Vagina (tissue), 2 donors: ENCODE results near the gene TCN2.

Experiments used
- POLR2A ChIP-seq, 2 donors: fragments of 450-650 bp; IDR thresholded peaks; one replicate each; pipeline ENCODE4 v1.6.1; 2017; ENCODE audit warnings: antibody characterized with exemption in 2 of 2, mild to moderate bottlenecking in 2 of 2, moderate library complexity in 2 of 2
- POLR2AphosphoS5 ChIP-seq, 2 donors: sonication (generic); formaldehyde crosslinking; IDR thresholded peaks; one replicate each; pipeline ENCODE4 v1.9.0; 2017; ENCODE audit warnings: antibody characterized with exemption in 2 of 2, mild to moderate bottlenecking in 2 of 2, low read depth in 1 of 2; ENCODE audit not compliant: insufficient read depth in 1 of 2
- TF ChIP-seq, protein P1 (sequence below), 3 experiments: fragments of 450-650 bp in 2 of 3; fragments of 200-600 bp in 1 of 3; sonication (generic) in 1 of 3; IDR thresholded peaks; one replicate each; pipeline ENCODE4 v1.5.1; 2017 to 2019; ENCODE audit warnings: antibody characterized with exemption in 3 of 3, mild to moderate bottlenecking in 2 of 3, moderate library complexity in 2 of 3

DNA sequence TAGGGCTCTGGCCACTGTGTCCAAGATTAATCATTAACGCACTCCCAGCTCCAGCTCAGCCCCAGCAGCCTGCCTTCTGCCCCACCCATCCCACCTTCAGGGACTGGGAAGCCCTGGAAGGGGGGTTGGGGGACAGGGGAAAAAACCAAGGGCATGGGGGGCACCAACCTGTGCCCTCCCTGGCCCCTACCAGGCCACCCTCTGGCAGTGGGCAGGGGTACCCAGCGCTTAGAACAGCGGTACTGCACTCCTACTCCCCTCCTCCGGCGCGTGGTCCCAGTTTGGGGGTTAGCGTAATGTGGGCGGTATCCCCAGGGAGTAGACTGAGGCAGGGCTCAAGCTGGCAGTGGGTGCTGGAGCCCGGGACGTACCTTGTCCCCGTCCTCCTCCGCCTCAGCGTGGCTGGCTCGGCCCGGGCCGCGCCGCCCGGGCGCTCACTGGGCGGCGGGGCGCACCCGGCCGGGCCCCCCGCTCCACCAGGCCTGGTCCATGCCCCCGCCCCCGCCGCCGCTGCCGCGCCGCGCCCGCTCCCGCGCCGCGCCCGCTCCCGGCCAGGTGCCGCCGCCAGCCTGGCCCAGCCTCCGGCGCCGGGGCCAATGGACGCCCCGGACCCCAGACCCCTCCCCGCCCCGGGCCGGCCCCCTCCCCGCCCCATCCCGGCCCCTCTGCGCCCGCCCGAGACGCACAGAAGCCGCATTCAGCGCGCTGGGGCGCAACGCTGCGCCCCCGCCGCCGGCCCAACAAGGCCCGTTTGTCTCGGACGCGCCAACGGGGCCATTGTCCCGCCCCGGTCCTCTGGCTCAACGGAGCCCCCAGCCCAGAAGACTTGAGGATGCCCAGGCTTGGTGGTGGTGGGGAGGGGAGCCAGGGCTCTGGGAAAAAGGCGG, 32.6 kb upstream of the TCN2 start, which contains the start of gene GAL3ST1:
- no peak for TF ChIP-seq POLR2A (IDR thresholded peaks at IDR 0.05)
- TF ChIP-seq, protein P1, sequence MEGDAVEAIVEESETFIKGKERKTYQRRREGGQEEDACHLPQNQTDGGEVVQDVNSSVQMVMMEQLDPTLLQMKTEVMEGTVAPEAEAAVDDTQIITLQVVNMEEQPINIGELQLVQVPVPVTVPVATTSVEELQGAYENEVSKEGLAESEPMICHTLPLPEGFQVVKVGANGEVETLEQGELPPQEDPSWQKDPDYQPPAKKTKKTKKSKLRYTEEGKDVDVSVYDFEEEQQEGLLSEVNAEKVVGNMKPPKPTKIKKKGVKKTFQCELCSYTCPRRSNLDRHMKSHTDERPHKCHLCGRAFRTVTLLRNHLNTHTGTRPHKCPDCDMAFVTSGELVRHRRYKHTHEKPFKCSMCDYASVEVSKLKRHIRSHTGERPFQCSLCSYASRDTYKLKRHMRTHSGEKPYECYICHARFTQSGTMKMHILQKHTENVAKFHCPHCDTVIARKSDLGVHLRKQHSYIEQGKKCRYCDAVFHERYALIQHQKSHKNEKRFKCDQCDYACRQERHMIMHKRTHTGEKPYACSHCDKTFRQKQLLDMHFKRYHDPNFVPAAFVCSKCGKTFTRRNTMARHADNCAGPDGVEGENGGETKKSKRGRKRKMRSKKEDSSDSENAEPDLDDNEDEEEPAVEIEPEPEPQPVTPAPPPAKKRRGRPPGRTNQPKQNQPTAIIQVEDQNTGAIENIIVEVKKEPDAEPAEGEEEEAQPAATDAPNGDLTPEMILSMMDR (IDR thresholded peaks at IDR 0.05), result no peak
- TF ChIP-seq POLR2AphosphoS5 (IDR thresholded peaks at IDR 0.05; ENCODE audit: insufficient read depth in 1 of 2, low read depth in 1 of 2), result no peak
